ENCODE measurements around the gene ATL1. TPM values are rescaled to one million over a fixed set of nuclear protein-coding genes. Genes with fewer than 3 reads are reported as not detected.
A peak's percentile ranks its signal among the peaks of the same experiment; 100 is the strongest.

The ATL1 gene
- total RNA-seq, 3 donors from 2014 or later, result 12.0 to 15.1 (median 13.1) TPM

DNA sequence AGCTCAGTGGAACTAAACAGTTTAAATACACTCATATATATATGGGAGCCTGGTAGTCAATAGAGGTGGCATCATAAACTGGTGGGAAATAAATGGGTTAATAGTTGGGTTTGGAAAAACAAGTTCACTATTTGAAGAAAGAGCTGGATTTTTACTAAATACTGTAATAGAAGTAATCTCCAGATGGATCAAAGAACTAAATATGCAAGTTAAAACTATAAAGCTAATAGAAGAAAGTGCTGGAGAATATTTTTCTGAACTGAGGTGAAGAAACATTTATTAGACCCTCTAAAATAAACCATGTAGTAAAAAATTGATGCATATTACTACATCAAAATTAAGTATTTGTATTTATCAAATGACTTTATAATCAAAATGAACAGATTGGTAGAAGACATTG is 38.8 kb downstream of the ATL1 start:
- ATAC-seq (no peak), DNase-seq (no peak)
- no peaks in the 10 kb centered on the region for H3K9me3 ChIP-seq
- no peaks in the 10 kb centered on the region for H3K36me3 ChIP-seq (ENCODE audit: low read depth)
- no peak overlapping the region for H3K4me3 ChIP-seq
- intact Hi-C loops (cut with DNase I, micrococcal nuclease), result no loop called here
- TF ChIP-seq, protein P1, sequence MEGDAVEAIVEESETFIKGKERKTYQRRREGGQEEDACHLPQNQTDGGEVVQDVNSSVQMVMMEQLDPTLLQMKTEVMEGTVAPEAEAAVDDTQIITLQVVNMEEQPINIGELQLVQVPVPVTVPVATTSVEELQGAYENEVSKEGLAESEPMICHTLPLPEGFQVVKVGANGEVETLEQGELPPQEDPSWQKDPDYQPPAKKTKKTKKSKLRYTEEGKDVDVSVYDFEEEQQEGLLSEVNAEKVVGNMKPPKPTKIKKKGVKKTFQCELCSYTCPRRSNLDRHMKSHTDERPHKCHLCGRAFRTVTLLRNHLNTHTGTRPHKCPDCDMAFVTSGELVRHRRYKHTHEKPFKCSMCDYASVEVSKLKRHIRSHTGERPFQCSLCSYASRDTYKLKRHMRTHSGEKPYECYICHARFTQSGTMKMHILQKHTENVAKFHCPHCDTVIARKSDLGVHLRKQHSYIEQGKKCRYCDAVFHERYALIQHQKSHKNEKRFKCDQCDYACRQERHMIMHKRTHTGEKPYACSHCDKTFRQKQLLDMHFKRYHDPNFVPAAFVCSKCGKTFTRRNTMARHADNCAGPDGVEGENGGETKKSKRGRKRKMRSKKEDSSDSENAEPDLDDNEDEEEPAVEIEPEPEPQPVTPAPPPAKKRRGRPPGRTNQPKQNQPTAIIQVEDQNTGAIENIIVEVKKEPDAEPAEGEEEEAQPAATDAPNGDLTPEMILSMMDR (IDR thresholded peaks at IDR 0.05), result no peak
- no peaks in the 10 kb centered on the region for H3K4me1 ChIP-seq (ENCODE audit: low read depth)

DNA sequence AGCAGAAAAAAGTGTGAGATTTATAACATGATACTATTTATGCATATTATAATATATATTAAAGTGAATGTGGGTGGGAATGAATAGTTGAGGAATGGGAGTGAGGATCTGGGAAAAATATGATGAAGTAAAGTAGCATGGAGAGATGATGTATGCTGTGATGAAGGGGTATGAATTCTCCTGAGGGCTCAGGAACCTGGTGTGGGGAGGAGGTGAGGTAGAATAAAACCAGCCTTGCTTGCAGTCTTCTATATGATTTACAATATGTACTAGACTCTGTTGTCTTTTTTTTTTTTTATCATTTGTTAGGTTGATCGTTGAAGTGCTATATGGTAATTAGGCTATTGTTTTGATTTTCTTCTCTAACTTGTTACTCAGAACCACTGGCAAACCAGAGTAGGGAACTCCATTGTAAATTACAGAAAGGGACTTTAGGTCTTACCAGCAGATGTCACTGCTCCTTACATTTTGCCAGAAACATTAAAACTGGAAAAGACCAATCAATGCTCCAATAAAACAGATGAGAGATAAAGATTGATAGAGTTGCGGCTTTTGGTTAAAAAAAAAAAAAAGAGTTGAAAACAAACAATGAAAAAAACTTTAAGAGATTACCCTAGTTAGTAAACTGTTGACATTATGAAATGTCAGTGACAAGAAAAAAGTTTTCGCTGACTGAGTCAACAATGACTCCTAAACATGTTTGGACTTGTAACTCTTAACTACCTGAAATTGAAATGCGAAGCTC is 39.9 kb downstream of the ATL1 start:
- Histone ChIP-seq H3K9me3 (no peaks in the 10 kb centered on the region), H3K4me1 (ENCODE audit: low read depth) (no peaks in the 10 kb centered on the region), H3K4me3 (no peak overlapping the region), H3K36me3 (ENCODE audit: low read depth) (no peaks in the 10 kb centered on the region)
- DNase-seq (peak in 1 of 3 donors; percentile 24), ATAC-seq (peak; percentile 57)
- TF ChIP-seq, protein P1 (IDR thresholded peaks at IDR 0.05), result no peak
- intact Hi-C loops (cut with DNase I, micrococcal nuclease), result loop anchor here in 1 of 2 donors (10.0 kb wide), 1 partner anchor 175 kb away; no protein-coding TSS in a partner anchor

DNA sequence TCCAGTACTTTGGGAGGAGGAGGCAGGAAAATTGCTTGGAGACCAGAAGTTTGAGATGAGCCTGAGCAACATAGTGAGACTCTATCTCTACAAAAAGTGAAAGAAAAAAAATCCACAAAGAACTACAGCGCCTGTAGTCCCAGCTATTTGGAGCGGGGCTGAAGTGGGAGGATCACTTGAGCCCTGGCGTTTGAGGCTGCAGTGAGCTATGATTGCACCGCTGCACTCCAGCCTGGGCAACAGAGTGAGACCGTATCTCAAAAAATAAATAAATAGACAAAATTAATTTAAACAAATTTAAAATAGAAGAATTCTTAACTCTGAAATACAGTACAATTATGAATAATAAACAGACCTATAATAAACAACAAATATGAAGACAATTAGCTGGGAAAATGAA is 40.9 kb downstream of the ATL1 start:
- no peaks in the 10 kb centered on the region for H3K9me3 ChIP-seq
- TF ChIP-seq, protein P1 (IDR thresholded peaks at IDR 0.05), result no peak
- no peaks in the 10 kb centered on the region for H3K4me1 ChIP-seq (ENCODE audit: low read depth)
- no peak for ATAC-seq
- DNase-seq, result no peak
- H3K4me3 ChIP-seq, result no peak overlapping the region
- intact Hi-C loops (cut with DNase I, micrococcal nuclease), result loop anchor here in 1 of 2 donors (10.0 kb wide), 1 partner anchor 174 kb away; no protein-coding TSS in a partner anchor
- H3K36me3 ChIP-seq (ENCODE audit: low read depth), result no peaks in the 10 kb centered on the region

DNA sequence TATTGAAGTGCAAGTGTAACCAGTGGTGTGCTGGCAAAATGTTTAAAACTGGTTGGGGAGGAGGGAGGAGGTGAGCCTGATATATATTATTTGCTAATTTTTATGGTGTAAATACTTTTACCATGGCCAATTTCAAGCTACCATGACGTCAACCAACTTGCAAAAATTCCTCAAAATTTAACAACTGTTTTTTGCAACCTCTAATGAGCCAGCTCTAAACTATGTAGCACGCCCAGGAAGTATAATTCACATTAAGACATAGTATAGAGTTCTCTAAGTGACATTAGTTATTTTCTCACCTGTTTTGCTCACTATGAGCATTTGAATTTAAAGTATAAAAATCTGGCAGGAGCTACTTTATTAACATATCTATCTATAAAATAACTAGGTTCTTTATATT is 41.4 kb downstream of the ATL1 start:
- TF ChIP-seq, protein P1 (IDR thresholded peaks at IDR 0.05), result no peak
- H3K4me1 ChIP-seq (ENCODE audit: low read depth), result no peaks in the 10 kb centered on the region
- ATAC-seq, result no peak
- H3K4me3 ChIP-seq, result no peak overlapping the region
- no peaks in the 10 kb centered on the region for H3K36me3 ChIP-seq (ENCODE audit: low read depth)
- intact Hi-C loops (cut with DNase I, micrococcal nuclease), result loop anchor here in 1 of 2 donors (10.0 kb wide), 1 partner anchor 173 kb away; no protein-coding TSS in a partner anchor
- H3K9me3 ChIP-seq, result no peaks in the 10 kb centered on the region
- DNase-seq, result no peak

DNA sequence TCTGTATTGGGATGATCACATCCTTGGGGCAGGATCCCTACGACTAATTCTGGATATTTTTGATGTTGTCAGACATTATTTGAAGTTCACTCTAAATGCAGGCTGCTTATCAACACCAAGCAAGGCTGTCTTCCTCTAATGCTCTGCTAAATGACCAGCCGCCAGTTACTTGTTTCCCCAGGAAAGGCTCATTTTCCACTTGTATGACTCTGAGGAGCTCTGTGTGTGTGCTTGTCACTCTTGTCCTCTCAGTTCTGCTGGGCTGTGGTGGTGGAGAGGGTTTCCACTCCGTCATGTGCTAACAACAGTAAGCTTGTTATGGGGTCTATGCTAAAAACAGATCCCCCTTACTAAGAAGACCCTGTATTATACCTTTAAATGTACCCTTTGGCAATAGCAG is 42.1 kb downstream of the ATL1 start:
- no peaks in the 10 kb centered on the region for H3K36me3 ChIP-seq (ENCODE audit: low read depth)
- intact Hi-C loops (cut with DNase I, micrococcal nuclease), result loop anchor here in 1 of 2 donors (10.0 kb wide), 1 partner anchor 173 kb away; no protein-coding TSS in a partner anchor
- DNase-seq, result no peak
- TF ChIP-seq, protein P1 (IDR thresholded peaks at IDR 0.05), result no peak
- ATAC-seq, result no peak
- no peaks in the 10 kb centered on the region for H3K9me3 ChIP-seq
- no peak overlapping the region for H3K4me3 ChIP-seq
- H3K4me1 ChIP-seq (ENCODE audit: low read depth), result no peaks in the 10 kb centered on the region

Data from mucosa of descending colon (tissue), 3 donors.